ENCODE data around the gene SLC17A5. TPM values are rescaled to one million over a fixed set of nuclear protein-coding genes. Genes with fewer than 3 reads are reported as not detected.

SLC17A5 gene
- total RNA-seq, 1 donor from 2014 or later: 13.7 TPM

DNA sequence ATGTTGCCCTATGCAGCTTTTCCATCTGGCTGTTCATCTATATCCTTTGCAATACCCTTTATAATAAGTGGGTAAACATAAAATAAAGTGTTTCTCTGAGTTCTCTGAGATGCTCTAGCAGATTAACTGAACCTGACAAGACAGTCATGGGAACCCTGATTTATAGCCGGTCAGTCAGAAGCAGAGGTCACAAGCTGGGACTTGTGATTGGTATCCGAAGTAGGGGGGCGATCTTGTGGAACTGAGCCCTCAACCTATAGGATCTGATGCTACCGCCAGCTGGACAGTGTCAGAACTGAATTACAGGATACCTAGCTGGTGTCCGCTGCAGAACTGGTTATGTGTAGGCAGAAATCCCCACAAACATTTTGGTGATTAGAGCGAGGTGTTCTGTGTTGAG, 39.0 kb downstream of the SLC17A5 start:
- Mint-ChIP-seq H3K9me3 (no peaks in the 10 kb centered on the region), H3K36me3 (peaks cover 2% of the 10 kb centered on the region), H3K4me3 (no peak overlapping the region), H3K27me3 (ENCODE audit: insufficient read depth, low read depth) (peaks cover 7% of the 10 kb centered on the region), H3K27ac (no peak overlapping the region), H3K4me1 (no peaks in the 10 kb centered on the region)
- H3K9ac ChIP-seq: no peak overlapping the region
- H3K4me2 ChIP-seq: no peak overlapping the region
- DNase-seq (ENCODE audit: low spot score): no peak
- H2AFZ ChIP-seq (replicated peaks): no peak overlapping the region
- H3K27ac ChIP-seq: no peak overlapping the region
- H3K9me3 ChIP-seq (ENCODE audit: low read depth): no peaks in the 10 kb centered on the region
- H3K36me3 ChIP-seq: no peaks in the 10 kb centered on the region
- H3K4me1 ChIP-seq: no peaks in the 10 kb centered on the region
- H4K20me1 ChIP-seq (ENCODE audit: low read depth): no peaks in the 10 kb centered on the region
- no peaks in the 10 kb centered on the region for H3F3A ChIP-seq (ENCODE audit: low read depth)
- H3K79me2 ChIP-seq (ENCODE audit: low read depth): no peaks in the 10 kb centered on the region
- TF ChIP-seq EZH2 (IDR thresholded peaks at IDR 0.05) (no peak), EZH2phosphoT487 (IDR thresholded peaks at IDR 0.05) (no peak)
- TF ChIP-seq, protein P1, sequence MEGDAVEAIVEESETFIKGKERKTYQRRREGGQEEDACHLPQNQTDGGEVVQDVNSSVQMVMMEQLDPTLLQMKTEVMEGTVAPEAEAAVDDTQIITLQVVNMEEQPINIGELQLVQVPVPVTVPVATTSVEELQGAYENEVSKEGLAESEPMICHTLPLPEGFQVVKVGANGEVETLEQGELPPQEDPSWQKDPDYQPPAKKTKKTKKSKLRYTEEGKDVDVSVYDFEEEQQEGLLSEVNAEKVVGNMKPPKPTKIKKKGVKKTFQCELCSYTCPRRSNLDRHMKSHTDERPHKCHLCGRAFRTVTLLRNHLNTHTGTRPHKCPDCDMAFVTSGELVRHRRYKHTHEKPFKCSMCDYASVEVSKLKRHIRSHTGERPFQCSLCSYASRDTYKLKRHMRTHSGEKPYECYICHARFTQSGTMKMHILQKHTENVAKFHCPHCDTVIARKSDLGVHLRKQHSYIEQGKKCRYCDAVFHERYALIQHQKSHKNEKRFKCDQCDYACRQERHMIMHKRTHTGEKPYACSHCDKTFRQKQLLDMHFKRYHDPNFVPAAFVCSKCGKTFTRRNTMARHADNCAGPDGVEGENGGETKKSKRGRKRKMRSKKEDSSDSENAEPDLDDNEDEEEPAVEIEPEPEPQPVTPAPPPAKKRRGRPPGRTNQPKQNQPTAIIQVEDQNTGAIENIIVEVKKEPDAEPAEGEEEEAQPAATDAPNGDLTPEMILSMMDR (IDR thresholded peaks at IDR 0.05): no peak
- H3K4me3 ChIP-seq: no peak overlapping the region
- H3K27me3 ChIP-seq: no peaks in the 10 kb centered on the region

DNA sequence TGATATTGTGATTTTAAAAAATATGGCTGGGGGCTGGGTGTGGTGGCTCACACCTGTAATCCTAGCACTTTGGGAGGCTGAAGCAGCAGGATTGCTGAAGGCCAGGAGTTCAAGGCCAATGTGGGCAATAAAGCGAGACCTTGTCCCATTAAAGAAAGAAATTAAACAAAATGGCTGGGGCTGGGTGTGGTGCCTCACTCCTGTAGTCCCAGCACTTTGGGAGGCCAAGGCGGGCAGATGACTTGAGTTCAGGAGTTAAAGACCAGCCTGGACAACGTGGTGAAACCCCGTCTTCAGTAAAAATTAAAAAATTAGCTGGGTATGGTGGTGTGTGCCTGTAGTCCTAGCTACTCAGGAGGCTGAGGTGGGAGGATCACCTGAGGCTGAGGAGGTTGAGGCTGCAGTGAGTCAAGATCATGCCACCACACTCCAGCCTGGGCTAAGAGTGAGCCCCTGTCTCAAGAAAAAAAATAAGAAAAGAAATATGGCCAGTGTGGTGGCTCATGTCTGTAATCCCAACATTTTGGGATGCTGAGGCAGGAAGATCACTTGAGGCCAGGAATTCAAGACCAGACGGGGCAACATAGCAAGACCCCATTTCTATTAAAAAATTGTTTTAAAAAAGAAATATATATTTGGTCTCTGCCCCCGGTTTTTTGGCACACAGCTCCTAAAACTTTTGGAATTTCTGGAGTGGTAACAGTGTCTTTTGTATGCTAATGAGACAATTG, 39.8 kb downstream of the SLC17A5 start:
- Mint-ChIP-seq H3K27ac (no peak overlapping the region), H3K27me3 (ENCODE audit: insufficient read depth, low read depth) (peaks cover 7% of the 10 kb centered on the region), H3K36me3 (peaks cover 2% of the 10 kb centered on the region), H3K9me3 (no peaks in the 10 kb centered on the region), H3K4me1 (no peaks in the 10 kb centered on the region), H3K4me3 (no peak overlapping the region)
- no peak for DNase-seq (ENCODE audit: low spot score)
- H3K79me2 ChIP-seq (ENCODE audit: low read depth): no peaks in the 10 kb centered on the region
- no peaks in the 10 kb centered on the region for H3K27me3 ChIP-seq
- no peak overlapping the region for H2AFZ ChIP-seq (replicated peaks)
- H4K20me1 ChIP-seq (ENCODE audit: low read depth): no peaks in the 10 kb centered on the region
- no peaks in the 10 kb centered on the region for H3K9me3 ChIP-seq (ENCODE audit: low read depth)
- no peak overlapping the region for H3K27ac ChIP-seq
- H3K4me2 ChIP-seq: no peak overlapping the region
- no peaks in the 10 kb centered on the region for H3F3A ChIP-seq (ENCODE audit: low read depth)
- H3K4me3 ChIP-seq: no peak overlapping the region
- H3K36me3 ChIP-seq: no peaks in the 10 kb centered on the region
- no peaks in the 10 kb centered on the region for H3K4me1 ChIP-seq
- TF ChIP-seq EZH2 (IDR thresholded peaks at IDR 0.05) (no peak), EZH2phosphoT487 (IDR thresholded peaks at IDR 0.05) (no peak)
- TF ChIP-seq, protein P1 (IDR thresholded peaks at IDR 0.05): no peak
- no peak overlapping the region for H3K9ac ChIP-seq

- Mint-ChIP-seq H3K4me1 (no peaks in the 10 kb centered on the region), H3K9me3 (no peaks in the 10 kb centered on the region), H3K27me3 (ENCODE audit: insufficient read depth, low read depth) (peaks cover 2% of the 10 kb centered on the region), H3K4me3 (no peak overlapping the region), H3K27ac (no peak overlapping the region), H3K36me3 (peaks cover 6% of the 10 kb centered on the region)
- no peak for TF ChIP-seq EZH2 (IDR thresholded peaks at IDR 0.05)
- TF ChIP-seq, protein P1 (IDR thresholded peaks at IDR 0.05): no peak
- TF ChIP-seq EZH2phosphoT487 (IDR thresholded peaks at IDR 0.05): no peak
- H3F3A ChIP-seq (ENCODE audit: low read depth): no peaks in the 10 kb centered on the region
- no peaks in the 10 kb centered on the region for H3K27me3 ChIP-seq
- no peak overlapping the region for H3K4me3 ChIP-seq
- no peaks in the 10 kb centered on the region for H3K4me1 ChIP-seq
- H3K9ac ChIP-seq: no peak overlapping the region
- H4K20me1 ChIP-seq (ENCODE audit: low read depth): no peaks in the 10 kb centered on the region
- H3K36me3 ChIP-seq: no peaks in the 10 kb centered on the region
- no peak overlapping the region for H2AFZ ChIP-seq (replicated peaks)
- DNase-seq (ENCODE audit: low spot score): no peak
- H3K27ac ChIP-seq: no peak overlapping the region
- H3K79me2 ChIP-seq (ENCODE audit: low read depth): no peaks in the 10 kb centered on the region
- no peak overlapping the region for H3K4me2 ChIP-seq
- no peaks in the 10 kb centered on the region for H3K9me3 ChIP-seq (ENCODE audit: low read depth)
Observed at GRCh38 chr6:73612611-73613010, 41.2 kb downstream of the SLC17A5 start.
